Astrocyte of the cerebellum (primary cell): ENCODE measurements around the gene DEPDC5.

Experiments used
- DNase-seq: peaks from one replicate; pipeline ENCODE4 v3.0.0-alpha.2; 2011; ENCODE audit warnings: low read depth
- H3K4me3 ChIP-seq: 2 replicates; pipeline ENCODE4 v1.5.1; 2011; ENCODE audit warnings: mild to moderate bottlenecking, low read depth, low read length, moderate library complexity
- in situ Hi-C: cut with HindIII; loops from 2 replicates; pipeline ENCODE4 v1.10.0; 2017; ENCODE audit warnings: low sequenced_read_pairs
- TF ChIP-seq, protein P1 (sequence below): IDR thresholded peaks from 2 replicates; pipeline ENCODE4 v1.5.1; 2012; ENCODE audit warnings: low read length, low read depth, moderate library complexity, mild to moderate bottlenecking; ENCODE audit errors: missing control alignments

Gene DEPDC5

DNA sequence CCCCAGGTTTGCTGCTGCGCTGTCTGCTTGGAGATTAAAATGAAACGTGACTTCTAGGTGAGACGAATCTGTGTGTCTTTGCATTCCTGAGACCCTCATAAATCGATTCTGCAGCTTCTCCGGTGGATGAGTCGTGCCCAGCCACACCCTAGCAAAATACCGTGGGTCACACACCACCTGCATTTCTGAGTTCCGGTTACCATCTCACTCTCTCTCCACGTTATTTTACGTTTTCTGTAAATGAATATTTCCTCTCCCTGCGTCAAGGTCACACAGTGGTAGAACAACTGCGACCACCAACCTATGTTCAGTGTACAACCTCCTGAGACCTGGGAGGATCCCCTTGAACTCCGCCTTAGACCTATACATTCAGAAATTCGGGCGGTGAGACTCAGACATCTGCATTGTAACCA lies 191.6 kb downstream of the DEPDC5 start:
- TF ChIP-seq, protein P1, sequence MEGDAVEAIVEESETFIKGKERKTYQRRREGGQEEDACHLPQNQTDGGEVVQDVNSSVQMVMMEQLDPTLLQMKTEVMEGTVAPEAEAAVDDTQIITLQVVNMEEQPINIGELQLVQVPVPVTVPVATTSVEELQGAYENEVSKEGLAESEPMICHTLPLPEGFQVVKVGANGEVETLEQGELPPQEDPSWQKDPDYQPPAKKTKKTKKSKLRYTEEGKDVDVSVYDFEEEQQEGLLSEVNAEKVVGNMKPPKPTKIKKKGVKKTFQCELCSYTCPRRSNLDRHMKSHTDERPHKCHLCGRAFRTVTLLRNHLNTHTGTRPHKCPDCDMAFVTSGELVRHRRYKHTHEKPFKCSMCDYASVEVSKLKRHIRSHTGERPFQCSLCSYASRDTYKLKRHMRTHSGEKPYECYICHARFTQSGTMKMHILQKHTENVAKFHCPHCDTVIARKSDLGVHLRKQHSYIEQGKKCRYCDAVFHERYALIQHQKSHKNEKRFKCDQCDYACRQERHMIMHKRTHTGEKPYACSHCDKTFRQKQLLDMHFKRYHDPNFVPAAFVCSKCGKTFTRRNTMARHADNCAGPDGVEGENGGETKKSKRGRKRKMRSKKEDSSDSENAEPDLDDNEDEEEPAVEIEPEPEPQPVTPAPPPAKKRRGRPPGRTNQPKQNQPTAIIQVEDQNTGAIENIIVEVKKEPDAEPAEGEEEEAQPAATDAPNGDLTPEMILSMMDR: no peak
- in situ Hi-C loops: no loop called here
- DNase-seq: no peak
- H3K4me3 ChIP-seq: peak overlapping the region; percentile 90

DNA sequence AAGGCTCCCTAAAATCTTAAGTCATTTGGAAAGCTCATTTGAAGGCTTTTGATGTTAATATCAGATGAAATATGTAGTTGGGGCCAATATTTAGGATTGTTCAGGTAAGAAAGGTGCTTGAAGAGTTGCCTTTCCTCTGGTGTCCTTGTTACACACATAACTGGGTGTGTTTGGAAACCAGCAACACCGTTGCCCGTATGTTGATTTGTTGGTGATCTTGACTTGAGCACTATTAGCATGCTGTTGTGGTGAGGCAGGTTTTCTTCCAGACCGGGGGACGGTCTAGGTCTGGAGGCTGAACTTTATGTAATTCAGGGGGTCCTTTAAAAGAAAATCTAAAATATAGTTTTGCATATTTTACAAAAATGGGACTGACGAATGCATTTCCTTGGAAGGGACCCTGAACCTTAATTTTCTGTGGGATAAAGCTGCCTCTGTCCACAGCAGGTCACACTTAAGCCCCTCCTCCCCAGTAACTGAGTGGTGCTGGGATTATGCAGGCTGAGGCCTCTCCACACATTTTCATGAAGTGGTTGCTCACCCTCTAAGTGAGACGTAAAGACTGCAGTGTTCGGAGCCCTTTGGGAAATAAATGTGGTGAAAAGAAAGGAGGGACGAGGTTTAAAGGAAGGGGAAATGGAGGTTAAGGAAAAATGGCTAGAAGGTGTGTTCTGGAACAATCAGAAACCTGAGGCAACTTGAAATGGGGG lies 192.3 kb downstream of the DEPDC5 start:
- peak overlapping the region; percentile 90 for H3K4me3 ChIP-seq
- TF ChIP-seq, protein P1: no peak
- in situ Hi-C loops: no loop called here
- no peak for DNase-seq

DNA sequence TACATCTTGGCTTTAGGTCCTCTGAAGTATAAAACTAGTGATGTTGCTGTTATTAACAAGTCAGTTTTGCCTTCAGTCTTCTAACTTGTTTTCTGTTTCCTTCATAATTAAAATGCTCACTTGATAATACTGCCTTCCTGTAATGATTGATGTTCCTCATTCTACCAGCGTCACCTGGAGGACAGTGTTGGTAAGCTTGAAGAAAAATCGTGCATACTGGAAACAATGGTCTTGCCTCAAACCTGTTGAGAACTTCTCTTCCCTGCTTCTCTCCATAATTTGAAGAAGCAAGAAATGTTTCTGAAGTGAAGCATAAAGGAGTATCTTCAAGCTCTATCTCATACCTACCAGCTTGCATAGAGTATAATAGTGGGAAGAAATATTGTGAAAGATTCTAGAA lies 193.5 kb downstream of the DEPDC5 start:
- DNase-seq: no peak
- H3K4me3 ChIP-seq: no peak overlapping the region
- in situ Hi-C loops: no loop called here
- TF ChIP-seq, protein P1: peak; percentile 51

DNA sequence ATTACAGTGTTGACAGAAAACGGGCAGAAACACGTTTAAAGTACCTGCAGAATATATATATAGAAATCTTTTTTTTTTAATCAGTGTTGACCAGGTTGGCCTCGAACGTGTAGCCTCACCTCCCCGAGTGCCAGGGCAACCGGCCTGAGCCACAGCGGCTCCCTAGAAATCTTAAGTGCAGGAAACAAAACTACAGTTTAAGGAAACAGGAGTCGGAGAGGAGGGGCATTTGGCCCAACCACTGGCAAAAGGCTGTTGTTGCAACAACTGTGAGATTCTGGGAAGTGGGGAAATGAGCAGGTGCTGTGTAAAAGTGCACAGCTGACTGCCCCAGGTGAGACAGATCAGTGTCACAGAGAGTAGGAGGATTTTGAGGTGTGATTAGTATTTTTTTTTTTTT lies 194.2 kb downstream of the DEPDC5 start:
- DNase-seq: no peak
- TF ChIP-seq, protein P1: no peak
- in situ Hi-C loops: no loop called here
- no peak overlapping the region for H3K4me3 ChIP-seq

DNA sequence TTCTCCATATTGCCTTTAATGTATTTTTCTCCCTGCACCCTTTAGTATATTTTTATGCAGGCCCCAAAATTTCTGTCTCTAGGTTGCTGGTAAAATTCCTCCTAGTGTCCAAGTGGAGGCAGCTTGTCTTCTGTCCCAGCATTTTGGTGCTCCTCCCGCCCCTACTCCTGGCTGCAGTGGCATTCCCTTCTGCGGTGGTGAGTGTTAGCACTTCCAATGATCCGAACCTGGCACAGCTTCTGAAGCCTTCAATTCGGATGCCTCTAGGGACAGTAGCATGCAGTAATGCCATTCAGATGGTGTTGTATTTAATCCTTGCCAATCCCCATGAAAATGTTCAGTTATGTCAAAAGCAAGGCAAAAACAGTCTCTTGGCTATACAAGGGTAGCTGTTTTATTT lies 196.4 kb downstream of the DEPDC5 start:
- in situ Hi-C loops: loop anchor here (25.0 kb wide), 1 partner anchor 238 kb away; no protein-coding TSS in a partner anchor
- TF ChIP-seq, protein P1: no peak
- no peak overlapping the region for H3K4me3 ChIP-seq
- no peak for DNase-seq

DNA sequence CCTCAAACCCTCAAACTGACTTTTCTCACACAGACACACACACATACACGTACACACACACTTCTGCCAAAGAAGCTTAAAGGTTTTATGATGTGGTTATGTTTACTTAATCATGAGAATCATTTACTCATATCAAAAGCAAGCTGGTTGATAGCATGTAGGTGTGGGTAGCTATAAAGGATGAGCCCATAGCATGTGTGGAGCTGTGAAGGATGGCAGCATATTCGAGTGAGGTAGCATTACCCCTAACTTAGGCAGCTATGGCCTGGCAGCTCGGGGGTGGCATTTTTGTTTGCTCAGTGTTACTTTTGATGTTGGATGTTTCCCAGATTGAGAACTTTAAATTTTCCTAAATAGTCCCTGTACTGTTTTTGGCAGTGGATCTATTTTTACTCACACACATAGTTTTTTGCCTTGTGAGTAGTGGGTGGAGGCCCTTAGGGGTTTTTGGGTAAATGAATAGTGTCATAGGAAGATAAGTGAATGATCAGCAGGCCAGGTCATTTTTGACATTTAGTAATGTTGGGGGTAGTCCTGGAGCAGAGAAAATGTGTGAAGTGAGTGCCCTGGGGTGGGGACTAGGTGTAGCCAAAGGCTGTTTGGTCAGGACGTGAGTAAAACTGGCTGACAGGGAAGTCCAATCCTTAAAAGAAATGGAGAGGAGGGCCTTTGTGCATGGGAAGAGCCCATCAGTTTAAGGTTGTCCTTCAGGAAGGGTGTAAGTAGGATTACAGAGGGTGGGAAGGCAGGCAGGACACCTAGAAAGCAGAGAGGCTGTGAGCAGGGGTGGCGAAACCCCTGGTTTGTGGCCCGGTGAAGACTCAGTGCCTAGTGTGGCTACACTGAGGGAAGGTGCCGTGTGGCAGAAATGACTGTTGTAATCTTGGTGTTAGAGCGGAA lies 197.6 kb downstream of the DEPDC5 start:
- DNase-seq: no peak
- TF ChIP-seq, protein P1: no peak
- in situ Hi-C loops: loop anchor here (25.0 kb wide), 1 partner anchor 239 kb away; no protein-coding TSS in a partner anchor

More for the DNA sequence above, 197.6 kb downstream of the DEPDC5 start:
- no peak overlapping the region for H3K4me3 ChIP-seq
